ENCODE measurements around the gene CRIP1. TPM values are rescaled to one million over a fixed set of nuclear protein-coding genes. Genes with fewer than 3 reads are reported as not detected.
A peak's percentile ranks its signal among the peaks of the same experiment; 100 is the strongest.

CRIP1 gene
- total and polyA plus RNA-seq, 2 experiments from 2014 or later = 1.8 to 14.7 TPM

DNA sequence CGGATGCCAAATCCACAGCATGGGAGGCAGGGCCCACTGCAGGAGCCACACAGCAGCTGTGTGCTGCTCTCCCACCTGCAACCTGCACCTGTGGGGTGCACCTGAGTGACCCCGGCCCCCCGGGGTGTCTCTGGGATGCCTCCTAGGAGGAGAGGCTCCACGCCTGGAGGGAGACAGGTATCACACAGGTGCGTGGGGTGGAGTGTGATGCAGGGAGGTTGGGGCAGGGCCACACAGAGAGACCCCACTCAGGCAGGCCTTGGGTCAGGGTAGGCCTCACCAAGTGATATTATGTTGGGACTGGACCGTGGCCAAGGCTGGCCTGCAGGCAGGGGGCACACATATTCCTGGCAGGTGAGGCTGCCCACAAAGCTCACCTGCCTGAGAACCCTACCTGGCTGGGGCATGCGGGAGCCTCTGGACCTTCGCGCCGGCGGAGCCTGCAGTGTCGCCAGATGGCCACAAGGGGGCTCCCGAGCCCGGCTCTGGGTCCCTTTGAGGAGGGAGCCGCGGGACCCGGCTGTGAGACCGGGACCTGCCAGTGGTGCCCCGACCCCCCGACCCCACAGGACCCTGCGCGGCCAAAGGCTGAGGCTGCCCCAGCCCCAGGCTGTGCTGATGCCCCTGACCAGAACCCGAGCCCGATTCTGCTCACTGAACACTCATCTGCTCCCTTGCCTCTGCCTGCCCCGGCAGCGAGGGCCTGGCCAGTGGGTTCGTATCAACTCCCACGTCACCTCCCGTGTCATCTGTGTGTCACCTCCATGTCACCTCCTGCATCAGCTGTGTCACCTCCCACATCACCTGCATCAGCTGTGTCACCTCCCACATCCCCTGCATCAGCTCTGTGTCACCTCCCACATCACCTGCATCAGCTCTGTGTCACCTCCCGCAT lies 51.1 kb downstream of the CRIP1 start:
- H4K20me1 ChIP-seq (ENCODE audit: insufficient read depth, poor library complexity, severe bottlenecking) = no peaks in the 10 kb centered on the region
- H3K4me1 ChIP-seq (ENCODE audit: insufficient read depth) = no peaks in the 10 kb centered on the region
- H3K27ac ChIP-seq = no peak overlapping the region
- no peaks in the 10 kb centered on the region for H3K9me2 ChIP-seq (replicated peaks; ENCODE audit: insufficient read depth)
- H3K9me3 ChIP-seq (ENCODE audit: low read depth) = no peaks in the 10 kb centered on the region
- H3K4me3 ChIP-seq = no peak overlapping the region
- TF ChIP-seq, protein P1, sequence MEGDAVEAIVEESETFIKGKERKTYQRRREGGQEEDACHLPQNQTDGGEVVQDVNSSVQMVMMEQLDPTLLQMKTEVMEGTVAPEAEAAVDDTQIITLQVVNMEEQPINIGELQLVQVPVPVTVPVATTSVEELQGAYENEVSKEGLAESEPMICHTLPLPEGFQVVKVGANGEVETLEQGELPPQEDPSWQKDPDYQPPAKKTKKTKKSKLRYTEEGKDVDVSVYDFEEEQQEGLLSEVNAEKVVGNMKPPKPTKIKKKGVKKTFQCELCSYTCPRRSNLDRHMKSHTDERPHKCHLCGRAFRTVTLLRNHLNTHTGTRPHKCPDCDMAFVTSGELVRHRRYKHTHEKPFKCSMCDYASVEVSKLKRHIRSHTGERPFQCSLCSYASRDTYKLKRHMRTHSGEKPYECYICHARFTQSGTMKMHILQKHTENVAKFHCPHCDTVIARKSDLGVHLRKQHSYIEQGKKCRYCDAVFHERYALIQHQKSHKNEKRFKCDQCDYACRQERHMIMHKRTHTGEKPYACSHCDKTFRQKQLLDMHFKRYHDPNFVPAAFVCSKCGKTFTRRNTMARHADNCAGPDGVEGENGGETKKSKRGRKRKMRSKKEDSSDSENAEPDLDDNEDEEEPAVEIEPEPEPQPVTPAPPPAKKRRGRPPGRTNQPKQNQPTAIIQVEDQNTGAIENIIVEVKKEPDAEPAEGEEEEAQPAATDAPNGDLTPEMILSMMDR (IDR thresholded peaks at IDR 0.05; ENCODE audit: poor library complexity) = peak; percentile 52
- no peak for TF ChIP-seq EZH2 (IDR thresholded peaks at IDR 0.05; ENCODE audit: borderline replicate concordance)
- 61% methylated on average over 28 of the region's 30 CpGs for whole genome bisulfite sequencing (ENCODE audit: low lambda C conversion rate, missing lambda C conversion rate)
- peak; percentile 32 for DNase-seq (ENCODE audit: low spot score)
- no peaks in the 10 kb centered on the region for H3K27me3 ChIP-seq
- H3K4me2 ChIP-seq = no peak overlapping the region
- no peak overlapping the region for H2AFZ ChIP-seq
- H3K79me2 ChIP-seq = no peaks in the 10 kb centered on the region
- H3K36me3 ChIP-seq (replicated peaks; ENCODE audit: insufficient read depth, low read depth) = no peaks in the 10 kb centered on the region

Other genes starting within 250 kb of the CRIP1 start
- gene BTBD6, start 238.4 kb upstream of the CRIP1 start, total RNA-seq = 39.6 and 42.2 TPM in 2 replicates
- gene BTBD6, start 238.4 kb upstream of the CRIP1 start, polyA plus RNA-seq = 41.0 and 47.5 TPM in 2 replicates
- 21.1 and 35.9 TPM in 2 replicates for gene BRF1, start 185.9 kb upstream of the CRIP1 start, total RNA-seq
- gene BRF1, start 185.9 kb upstream of the CRIP1 start, polyA plus RNA-seq = 23.6 and 27.3 TPM in 2 replicates
- 31.9 and 41.1 TPM in 2 replicates for gene PACS2, start 172.1 kb upstream of the CRIP1 start, total RNA-seq
- gene PACS2, start 172.1 kb upstream of the CRIP1 start, polyA plus RNA-seq = 53.1 and 54.5 TPM in 2 replicates
- 0.52 TPM in 1 of 2 replicates, not detected in the other for gene TEX22, start 88.3 kb upstream of the CRIP1 start, total RNA-seq
- gene TEX22, start 88.3 kb upstream of the CRIP1 start, polyA plus RNA-seq = 0.76 and 1.2 TPM in 2 replicates
- gene MTA1, start 67.1 kb upstream of the CRIP1 start, total RNA-seq = 33.3 and 48.1 TPM in 2 replicates
- gene MTA1, start 67.1 kb upstream of the CRIP1 start, polyA plus RNA-seq = 52.7 and 72.4 TPM in 2 replicates
- gene CRIP2, start 12.1 kb upstream of the CRIP1 start, total RNA-seq = 8.3 and 11.3 TPM in 2 replicates
- 29.1 and 45.6 TPM in 2 replicates for gene CRIP2, start 12.1 kb upstream of the CRIP1 start, polyA plus RNA-seq
- gene TEDC1, start 4.4 kb downstream of the CRIP1 start, total RNA-seq = 3.5 and 3.9 TPM in 2 replicates
- 4.9 and 5.1 TPM in 2 replicates for gene TEDC1, start 4.4 kb downstream of the CRIP1 start, polyA plus RNA-seq
- 2.3 and 3.0 TPM in 2 replicates for gene TMEM121, start 39.7 kb downstream of the CRIP1 start, total RNA-seq
- gene TMEM121, start 39.7 kb downstream of the CRIP1 start, polyA plus RNA-seq = 3.0 and 5.8 TPM in 2 replicates